H9 (cell line): ENCODE data around the gene SLTM. TPM values are rescaled to one million over a fixed set of nuclear protein-coding genes. Genes with fewer than 3 reads are reported as not detected.
"Not testable (repeated sequence)": the region's sequence is repeated elsewhere in the genome, so short reads cannot be mapped to it uniquely, and the experiment has no call there.

ENCODE experiments used
- DNase-seq: peaks from one replicate; pipeline ENCODE4 v3.0.0-alpha.2; 2017
- H2AFZ ChIP-seq: one replicate; pipeline ENCODE4 v1.6.1; 2013; ENCODE audit warnings: mild to moderate bottlenecking, low read length, control low read depth, moderate library complexity
- H2AK5ac ChIP-seq: 2 replicates; pipeline ENCODE4 v1.6.1; 2013; ENCODE audit warnings: low read length, control low read depth, mixed read lengths; ENCODE audit not compliant: insufficient read length
- H2BK120ac ChIP-seq: one replicate; pipeline ENCODE4 v1.6.1; 2013; ENCODE audit warnings: low read depth, mild to moderate bottlenecking, low read length, control low read depth, inconsistent platforms; ENCODE audit not compliant: poor library complexity, severe bottlenecking
- H2BK12ac ChIP-seq: 2 replicates; pipeline ENCODE4 v1.6.1; 2013; ENCODE audit warnings: low read length, control low read depth, mixed read lengths, low read depth; ENCODE audit not compliant: insufficient read length
- H2BK15ac ChIP-seq: 2 replicates; pipeline ENCODE4 v1.6.1; 2013; ENCODE audit warnings: low read depth, low read length, control low read depth
- H2BK20ac ChIP-seq: one replicate; pipeline ENCODE4 v1.6.1; 2013; ENCODE audit warnings: low read depth, mild to moderate bottlenecking, low read length, control low read depth, inconsistent platforms; ENCODE audit not compliant: poor library complexity, severe bottlenecking
- H2BK5ac ChIP-seq: 2 replicates; pipeline ENCODE4 v1.6.1; 2013; ENCODE audit warnings: low read length, control low read depth, mixed read lengths; ENCODE audit not compliant: insufficient read length
- H3K14ac ChIP-seq: 2 replicates; pipeline ENCODE4 v1.6.1; 2013; ENCODE audit warnings: low read length, control low read depth; ENCODE audit not compliant: insufficient read depth
- H3K18ac ChIP-seq: 2 replicates; pipeline ENCODE4 v1.6.1; 2013; ENCODE audit warnings: low read depth, mild to moderate bottlenecking, mixed read lengths, low read length, control low read depth; ENCODE audit not compliant: insufficient read length
- H3K23ac ChIP-seq: 2 replicates; pipeline ENCODE4 v1.6.1; 2013; ENCODE audit warnings: low read length, control low read depth, mixed read lengths, low read depth; ENCODE audit not compliant: insufficient read length
- H3K23me2 ChIP-seq: 2 replicates; pipeline ENCODE4 v1.6.1; 2013; ENCODE audit warnings: low read depth, mild to moderate bottlenecking, mixed read lengths, low read length, control low read depth; ENCODE audit not compliant: insufficient read length, poor library complexity, severe bottlenecking
- H3K27ac ChIP-seq: 2 replicates; pipeline ENCODE4 v1.5.1; 2013; ENCODE audit warnings: low read length, control low read depth, mixed read lengths, low read depth; ENCODE audit not compliant: insufficient read length
- H3K27me3 ChIP-seq: 2 replicates; pipeline ENCODE4 v1.6.1; 2013; ENCODE audit warnings: low read length, control low read depth, inconsistent platforms; ENCODE audit not compliant: insufficient read depth
- H3K4ac ChIP-seq: 2 replicates; pipeline ENCODE4 v1.6.1; 2013; ENCODE audit warnings: low read depth, mild to moderate bottlenecking, control low read depth, inconsistent platforms, low read length, moderate library complexity
- H3K4me1 ChIP-seq: 2 replicates; pipeline ENCODE4 v1.6.1; 2013; ENCODE audit warnings: low read length, control low read depth, inconsistent platforms; ENCODE audit not compliant: insufficient read depth
- H3K4me2 ChIP-seq: 2 replicates; pipeline ENCODE4 v1.6.1; 2013; ENCODE audit warnings: low read length, control low read depth, mixed read lengths; ENCODE audit not compliant: insufficient read length, insufficient read depth
- H3K56ac ChIP-seq: 2 replicates; pipeline ENCODE4 v1.6.1; 2013; ENCODE audit warnings: low read depth, mild to moderate bottlenecking, mixed read lengths, low read length, control low read depth; ENCODE audit not compliant: insufficient read length
- H3K79me1 ChIP-seq: 2 replicates; pipeline ENCODE4 v1.6.1; 2013; ENCODE audit warnings: low read depth, mild to moderate bottlenecking, moderate library complexity, low read length, control low read depth, inconsistent platforms; ENCODE audit not compliant: insufficient read depth, poor library complexity, severe bottlenecking
- H3K79me2 ChIP-seq: 2 replicates; pipeline ENCODE4 v1.6.1; 2013; ENCODE audit warnings: low read length, control low read depth, inconsistent platforms; ENCODE audit not compliant: insufficient read depth
- H3K9ac ChIP-seq: 2 replicates; pipeline ENCODE4 v1.6.1; 2013; ENCODE audit warnings: low read length, control low read depth, mixed read lengths; ENCODE audit not compliant: insufficient read length; ENCODE audit errors: extremely low read depth
- H3K9me3 ChIP-seq: one replicate; pipeline ENCODE4 v1.6.1; 2013; ENCODE audit warnings: low read depth, low read length, inconsistent platforms; ENCODE audit not compliant: control insufficient read depth
- H3T11ph ChIP-seq: one replicate; pipeline ENCODE4 v1.6.1; 2013; ENCODE audit warnings: mild to moderate bottlenecking, low read length, control low read depth, inconsistent platforms
- H4K20me1 ChIP-seq: one replicate; pipeline ENCODE4 v1.6.1; 2013; ENCODE audit not compliant: control insufficient read depth, insufficient read length, insufficient read depth
- H4K5ac ChIP-seq: 2 replicates; pipeline ENCODE4 v1.6.1; 2013; ENCODE audit warnings: low read depth, mild to moderate bottlenecking, mixed read lengths, low read length, control low read depth; ENCODE audit not compliant: insufficient read length
- H4K8ac ChIP-seq: replicated peaks from 2 replicates; pipeline ENCODE4 v1.6.1; 2013; ENCODE audit warnings: low read length, control low read depth, mixed read lengths, low read depth; ENCODE audit not compliant: insufficient read length
- H4K91ac ChIP-seq: 2 replicates; pipeline ENCODE4 v1.6.1; 2013; ENCODE audit warnings: low read depth, mild to moderate bottlenecking, moderate library complexity, mixed read lengths, low read length, control low read depth; ENCODE audit not compliant: insufficient read length
- H3K27ac Mint-ChIP-seq, 3 experiments: 2 replicates in 2 of 3; 3 replicates in 1 of 3; pipeline ENCODE4 v1.8.0; 2020 to 2021; ENCODE audit warnings: mixed read lengths in 3 of 3, mild to moderate bottlenecking in 1 of 3, moderate library complexity in 1 of 3
- H3K27me3 Mint-ChIP-seq: 2 replicates; pipeline ENCODE4 v1.8.0; 2021; ENCODE audit warnings: low read depth, mild to moderate bottlenecking, moderate library complexity, mixed read lengths
- H3K36me3 Mint-ChIP-seq, 3 experiments: 2 replicates in 2 of 3; 3 replicates in 1 of 3; pipeline ENCODE4 v1.8.0; 2020 to 2021; ENCODE audit warnings: low read depth in 3 of 3, mixed read lengths in 3 of 3; ENCODE audit not compliant: insufficient read depth in 1 of 3
- H3K4me1 Mint-ChIP-seq, 2 experiments: 2 replicates each; pipeline ENCODE4 v1.8.0; 2020; ENCODE audit warnings: mixed read lengths in 2 of 2
- H3K4me3 Mint-ChIP-seq, 2 experiments: 2 replicates in 1 of 2; 3 replicates in 1 of 2; pipeline ENCODE4 v1.8.0; 2020 to 2021; ENCODE audit warnings: mild to moderate bottlenecking in 2 of 2, mixed read lengths in 2 of 2, moderate library complexity in 1 of 2
- H3K9me3 Mint-ChIP-seq, 2 experiments: 2 replicates in 1 of 2; 3 replicates in 1 of 2; pipeline ENCODE4 v1.8.0; 2020; ENCODE audit warnings: mild to moderate bottlenecking in 2 of 2, mixed read lengths in 2 of 2, moderate library complexity in 1 of 2
- WGBS: extraction: QIAGEN DNeasy Blood & Tissue Kit; methylation state at CpG from one replicate; pipeline ENCODE4 v1.1.7; 2013; ENCODE audit warnings: missing lambda C conversion rate, low lambda C conversion rate, mixed read lengths; ENCODE audit not compliant: insufficient read length; ENCODE audit errors: extremely low coverage; 5-methylcytosine and 5-hydroxymethylcytosine counted together
- total RNA-seq: library from RNA; stranded (reverse); gene quantifications from 2 replicates; pipeline ENCODE4 v1.2.1, GENCODE V29; 2021
- TF ChIP-seq, protein P1 (sequence below): fragments of 200-600 bp; sonication (generic); conservative IDR thresholded peaks from 3 replicates; pipeline ENCODE4 v1.8.0; 2021; ENCODE audit warnings: antibody characterized with exemption, mild to moderate bottlenecking

Gene SLTM
- total RNA-seq, 1 experiment from 2014 or later = 132 TPM

DNA sequence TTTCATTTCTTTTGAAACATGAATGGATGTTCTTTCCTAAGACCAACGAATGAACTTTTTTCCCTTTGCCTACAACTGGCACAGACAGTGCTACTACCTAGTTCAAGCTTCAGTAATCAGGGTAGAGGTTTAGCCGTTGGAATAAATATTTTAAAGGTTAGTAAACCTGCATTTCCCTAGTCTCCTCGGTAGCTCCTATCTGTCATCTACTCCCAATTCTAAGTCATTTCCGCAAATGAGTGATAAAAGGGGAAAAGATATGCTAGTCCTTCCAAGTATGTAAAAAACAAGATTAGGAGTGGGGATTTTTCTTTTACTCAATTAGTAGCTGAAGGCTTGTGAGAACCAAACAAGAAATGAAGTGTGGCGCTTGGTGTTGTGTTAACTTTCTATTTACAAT, 15.2 kb downstream of the SLTM start:
- Histone ChIP-seq H3K4me2 (no peak overlapping the region), H2BK20ac (no peak overlapping the region), H2AK5ac (no peak overlapping the region), H3K79me1 (peaks cover 9% of the 10 kb centered on the region), H2BK15ac (no peak overlapping the region), H4K91ac (no peak overlapping the region), H2BK120ac (no peak overlapping the region), H2BK5ac (no peak overlapping the region), H3K4me1 (no peaks in the 10 kb centered on the region), H3K14ac (no peak overlapping the region), H2BK12ac (no peak overlapping the region), H3K4ac (no peak overlapping the region), H4K5ac (no peak overlapping the region), H3T11ph (no peak overlapping the region), H3K23me2 (no peaks in the 10 kb centered on the region), H3K79me2 (peaks cover 22% of the 10 kb centered on the region; the same call in 1 of the 2 replicates), H4K20me1 (no peaks in the 10 kb centered on the region), H3K27ac (no peak overlapping the region), H3K27me3 (no peaks in the 10 kb centered on the region), H3K9ac (no peak overlapping the region), H3K18ac (no peak overlapping the region), H3K23ac (no peak overlapping the region), H3K56ac (no peak overlapping the region), H3K9me3 (no peaks in the 10 kb centered on the region), H4K8ac (no peak overlapping the region), H2AFZ (no peak overlapping the region)
- Mint-ChIP-seq H3K4me3 (no peak overlapping the region), H3K4me1 (peaks cover 2 to 3% of the 10 kb centered on the region in 2 experiments; a peak in 3 of 4 replicates), H3K9me3 (no peaks in the 10 kb centered on the region), H3K27me3 (no peaks in the 10 kb centered on the region), H3K36me3 (peaks cover 28 to 60% (median 52%) of the 10 kb centered on the region in 3 experiments), H3K27ac (peak overlapping the region in 2 of 3 experiments; percentile 45 to 55; a peak in 3 of 7 replicates)
- DNase-seq = no peak
- TF ChIP-seq, protein P1, sequence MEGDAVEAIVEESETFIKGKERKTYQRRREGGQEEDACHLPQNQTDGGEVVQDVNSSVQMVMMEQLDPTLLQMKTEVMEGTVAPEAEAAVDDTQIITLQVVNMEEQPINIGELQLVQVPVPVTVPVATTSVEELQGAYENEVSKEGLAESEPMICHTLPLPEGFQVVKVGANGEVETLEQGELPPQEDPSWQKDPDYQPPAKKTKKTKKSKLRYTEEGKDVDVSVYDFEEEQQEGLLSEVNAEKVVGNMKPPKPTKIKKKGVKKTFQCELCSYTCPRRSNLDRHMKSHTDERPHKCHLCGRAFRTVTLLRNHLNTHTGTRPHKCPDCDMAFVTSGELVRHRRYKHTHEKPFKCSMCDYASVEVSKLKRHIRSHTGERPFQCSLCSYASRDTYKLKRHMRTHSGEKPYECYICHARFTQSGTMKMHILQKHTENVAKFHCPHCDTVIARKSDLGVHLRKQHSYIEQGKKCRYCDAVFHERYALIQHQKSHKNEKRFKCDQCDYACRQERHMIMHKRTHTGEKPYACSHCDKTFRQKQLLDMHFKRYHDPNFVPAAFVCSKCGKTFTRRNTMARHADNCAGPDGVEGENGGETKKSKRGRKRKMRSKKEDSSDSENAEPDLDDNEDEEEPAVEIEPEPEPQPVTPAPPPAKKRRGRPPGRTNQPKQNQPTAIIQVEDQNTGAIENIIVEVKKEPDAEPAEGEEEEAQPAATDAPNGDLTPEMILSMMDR = no peak
- no CpG with 5 or more reads among the region's 5 CpGs for WGBS

- H3K23ac ChIP-seq, H3K9me3 Mint-ChIP-seq, H3K56ac ChIP-seq, H3K27ac Mint-ChIP-seq, DNase-seq, H2BK12ac ChIP-seq, H3K79me1 ChIP-seq, H2BK15ac ChIP-seq, H3K9me3 ChIP-seq, H3K4me1 ChIP-seq, H2BK20ac ChIP-seq, H2AFZ ChIP-seq, H3K27me3 Mint-ChIP-seq, H4K8ac ChIP-seq, H3K18ac ChIP-seq, H4K5ac ChIP-seq, H3K27ac ChIP-seq, H3K4me2 ChIP-seq, H4K91ac ChIP-seq, H3K27me3 ChIP-seq, H2BK120ac ChIP-seq, H3K4me1 Mint-ChIP-seq, H3K4me3 Mint-ChIP-seq, H3K23me2 ChIP-seq, H4K20me1 ChIP-seq, H3K9ac ChIP-seq, H2BK5ac ChIP-seq, H3K4ac ChIP-seq, H3K14ac ChIP-seq, H3T11ph ChIP-seq, H2AK5ac ChIP-seq: not testable (repeated sequence)
- peaks cover 29 to 59% (median 58%) of the 10 kb centered on the region in 3 experiments for H3K36me3 Mint-ChIP-seq
- H3K79me2 ChIP-seq = peaks cover 17% of the 10 kb centered on the region; the same call in 1 of the 2 replicates
- WGBS = no CpG with 5 or more reads among the region's 10 CpGs
Measured at GRCh38 chr15:58917613-58918129, 15.8 kb downstream of the SLTM start.
